Measurements from ENCODE around the gene AVP. TPM values are rescaled to one million over a fixed set of nuclear protein-coding genes. Genes with fewer than 3 reads are reported as not detected.

AVP gene
- polyA plus RNA-seq, 2 of the 4 experiments (the other 2 are of a cell fraction), result not detected

- FAIRE-seq (no peak), ATAC-seq (no peak), DNase-seq (ENCODE audit: low read depth in 1 of 2, low spot score in 1 of 2) (no peak)
- Histone ChIP-seq H3K27ac (no peak overlapping the region), H3K4me1 (peaks cover 24% of the 10 kb centered on the region), H3K4me2 (no peak overlapping the region), H3K4me3 (no peak overlapping the region), H3K9me3 (no peaks in the 10 kb centered on the region)
- ChIA-PET POLR2A (no interaction called here), CTCF (interaction anchor here (1.8 to 2.9 kb wide), 3 partner anchors 10 to 47 kb away, joined by 7 to 25 read pairs (median 14); no protein-coding TSS in a partner anchor)
- TF ChIP-seq BHLHE40 (IDR thresholded peaks at IDR 0.05; ENCODE audit: low read depth, low read length) (no peak), BCL3 (IDR thresholded peaks at IDR 0.05) (no peak), ZFP36 (IDR thresholded peaks at IDR 0.05; ENCODE audit: borderline replicate concordance, partially characterized antibody) (no peak), KDM5A (IDR thresholded peaks at IDR 0.05) (no peak), HEYL (CRISPR knock-in tag; IDR thresholded peaks at IDR 0.05) (no peak), MAFK (IDR thresholded peaks at IDR 0.05; ENCODE audit: partially characterized antibody) (no peak), ZC3H11A (IDR thresholded peaks at IDR 0.05) (no peak), POLR2AphosphoS2 (conservative IDR thresholded peaks at IDR 0.05; ENCODE audit: low read length) (no peak), CHD4 (IDR thresholded peaks at IDR 0.05; ENCODE audit: borderline replicate concordance) (no peak), ESRRA (IDR thresholded peaks at IDR 0.05; ENCODE audit: borderline replicate concordance, low read length) (no peak), PHF8 (IDR thresholded peaks at IDR 0.05; ENCODE audit: borderline replicate concordance, low read depth) (no peak), PBX3 (IDR thresholded peaks at IDR 0.05) (no peak), SMC3 (IDR thresholded peaks at IDR 0.05) (no peak), ZNF302 (CRISPR knock-in tag; IDR thresholded peaks at IDR 0.05) (no peak), CHD2 (IDR thresholded peaks at IDR 0.05; ENCODE audit: low read length, partially characterized antibody) (no peak)
- TF ChIP-seq, protein P1, sequence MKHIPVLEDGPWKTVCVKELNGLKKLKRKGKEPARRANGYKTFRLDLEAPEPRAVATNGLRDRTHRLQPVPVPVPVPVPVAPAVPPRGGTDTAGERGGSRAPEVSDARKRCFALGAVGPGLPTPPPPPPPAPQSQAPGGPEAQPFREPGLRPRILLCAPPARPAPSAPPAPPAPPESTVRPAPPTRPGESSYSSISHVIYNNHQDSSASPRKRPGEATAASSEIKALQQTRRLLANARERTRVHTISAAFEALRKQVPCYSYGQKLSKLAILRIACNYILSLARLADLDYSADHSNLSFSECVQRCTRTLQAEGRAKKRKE (CRISPR knock-in tag; IDR thresholded peaks at IDR 0.05; ENCODE audit: low read depth), result no peak
- TF ChIP-seq, protein P2, sequence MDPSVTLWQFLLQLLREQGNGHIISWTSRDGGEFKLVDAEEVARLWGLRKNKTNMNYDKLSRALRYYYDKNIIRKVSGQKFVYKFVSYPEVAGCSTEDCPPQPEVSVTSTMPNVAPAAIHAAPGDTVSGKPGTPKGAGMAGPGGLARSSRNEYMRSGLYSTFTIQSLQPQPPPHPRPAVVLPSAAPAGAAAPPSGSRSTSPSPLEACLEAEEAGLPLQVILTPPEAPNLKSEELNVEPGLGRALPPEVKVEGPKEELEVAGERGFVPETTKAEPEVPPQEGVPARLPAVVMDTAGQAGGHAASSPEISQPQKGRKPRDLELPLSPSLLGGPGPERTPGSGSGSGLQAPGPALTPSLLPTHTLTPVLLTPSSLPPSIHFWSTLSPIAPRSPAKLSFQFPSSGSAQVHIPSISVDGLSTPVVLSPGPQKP (IDR thresholded peaks at IDR 0.05; ENCODE audit: low read depth, low read length), result no peak
- TF ChIP-seq, protein P3, sequence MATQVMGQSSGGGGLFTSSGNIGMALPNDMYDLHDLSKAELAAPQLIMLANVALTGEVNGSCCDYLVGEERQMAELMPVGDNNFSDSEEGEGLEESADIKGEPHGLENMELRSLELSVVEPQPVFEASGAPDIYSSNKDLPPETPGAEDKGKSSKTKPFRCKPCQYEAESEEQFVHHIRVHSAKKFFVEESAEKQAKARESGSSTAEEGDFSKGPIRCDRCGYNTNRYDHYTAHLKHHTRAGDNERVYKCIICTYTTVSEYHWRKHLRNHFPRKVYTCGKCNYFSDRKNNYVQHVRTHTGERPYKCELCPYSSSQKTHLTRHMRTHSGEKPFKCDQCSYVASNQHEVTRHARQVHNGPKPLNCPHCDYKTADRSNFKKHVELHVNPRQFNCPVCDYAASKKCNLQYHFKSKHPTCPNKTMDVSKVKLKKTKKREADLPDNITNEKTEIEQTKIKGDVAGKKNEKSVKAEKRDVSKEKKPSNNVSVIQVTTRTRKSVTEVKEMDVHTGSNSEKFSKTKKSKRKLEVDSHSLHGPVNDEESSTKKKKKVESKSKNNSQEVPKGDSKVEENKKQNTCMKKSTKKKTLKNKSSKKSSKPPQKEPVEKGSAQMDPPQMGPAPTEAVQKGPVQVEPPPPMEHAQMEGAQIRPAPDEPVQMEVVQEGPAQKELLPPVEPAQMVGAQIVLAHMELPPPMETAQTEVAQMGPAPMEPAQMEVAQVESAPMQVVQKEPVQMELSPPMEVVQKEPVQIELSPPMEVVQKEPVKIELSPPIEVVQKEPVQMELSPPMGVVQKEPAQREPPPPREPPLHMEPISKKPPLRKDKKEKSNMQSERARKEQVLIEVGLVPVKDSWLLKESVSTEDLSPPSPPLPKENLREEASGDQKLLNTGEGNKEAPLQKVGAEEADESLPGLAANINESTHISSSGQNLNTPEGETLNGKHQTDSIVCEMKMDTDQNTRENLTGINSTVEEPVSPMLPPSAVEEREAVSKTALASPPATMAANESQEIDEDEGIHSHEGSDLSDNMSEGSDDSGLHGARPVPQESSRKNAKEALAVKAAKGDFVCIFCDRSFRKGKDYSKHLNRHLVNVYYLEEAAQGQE (IDR thresholded peaks at IDR 0.05), result no peak
- TF ChIP-seq, protein P4, sequence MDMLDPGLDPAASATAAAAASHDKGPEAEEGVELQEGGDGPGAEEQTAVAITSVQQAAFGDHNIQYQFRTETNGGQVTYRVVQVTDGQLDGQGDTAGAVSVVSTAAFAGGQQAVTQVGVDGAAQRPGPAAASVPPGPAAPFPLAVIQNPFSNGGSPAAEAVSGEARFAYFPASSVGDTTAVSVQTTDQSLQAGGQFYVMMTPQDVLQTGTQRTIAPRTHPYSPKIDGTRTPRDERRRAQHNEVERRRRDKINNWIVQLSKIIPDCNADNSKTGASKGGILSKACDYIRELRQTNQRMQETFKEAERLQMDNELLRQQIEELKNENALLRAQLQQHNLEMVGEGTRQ (IDR thresholded peaks at IDR 0.05), result no peak
- 72% methylated on average over 8 of the region's 8 CpGs for WGBS (ENCODE audit: missing lambda C conversion rate)
Observed at GRCh38 chr20:3068075-3068474, 16.4 kb downstream of the AVP start.

Data from A549 (cell line).